GM12892 (cell line): ENCODE measurements around the gene PANK2.

ENCODE experiments used
- POLR2A ChIP-seq: IDR thresholded peaks from 2 replicates; pipeline ENCODE4 v1.6.1; 2011; ENCODE audit warnings: low read depth, low read length, control low read depth
- POLR2AphosphoS5 ChIP-seq: IDR thresholded peaks from 2 replicates; pipeline ENCODE4 v1.6.1; 2011; ENCODE audit warnings: low read depth, low read length, control low read depth
- TAF1 ChIP-seq: IDR thresholded peaks from 2 replicates; pipeline ENCODE4 v1.6.1; 2011; ENCODE audit warnings: low read depth, mild to moderate bottlenecking, control low read depth, low read length, borderline replicate concordance

DNA sequence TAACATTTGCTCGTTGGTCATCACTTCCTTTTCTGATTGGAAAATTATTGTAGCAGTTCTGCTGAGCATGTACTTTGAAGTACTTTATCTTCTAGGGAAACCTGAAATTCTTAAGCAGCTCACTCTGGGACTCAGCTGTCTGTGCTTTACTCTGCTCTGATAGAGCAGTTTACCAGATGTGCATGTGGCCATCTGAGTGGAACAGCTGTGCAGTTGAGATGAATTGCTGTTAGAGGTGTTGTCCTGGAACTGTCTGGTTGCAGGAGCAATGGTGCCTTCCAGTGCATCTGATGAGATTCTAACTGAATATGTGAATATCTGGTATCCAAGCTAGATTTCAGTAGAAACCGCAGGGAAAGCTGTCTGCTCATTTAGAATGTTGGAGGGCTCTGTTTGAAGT is 27.2 kb downstream of the PANK2 start:
- no peak for TF ChIP-seq POLR2AphosphoS5
- TF ChIP-seq TAF1: no peak
- no peak for TF ChIP-seq POLR2A
